Measurements from ENCODE around the gene EPHA8. TPM values are rescaled to one million over a fixed set of nuclear protein-coding genes. Genes with fewer than 3 reads are reported as not detected.

Gene EPHA8
- total and polyA plus RNA-seq, 2 of the 13 experiments (the other 11 are each of a cell fraction or from before 2014, with no cell fraction given), result not detected

DNA sequence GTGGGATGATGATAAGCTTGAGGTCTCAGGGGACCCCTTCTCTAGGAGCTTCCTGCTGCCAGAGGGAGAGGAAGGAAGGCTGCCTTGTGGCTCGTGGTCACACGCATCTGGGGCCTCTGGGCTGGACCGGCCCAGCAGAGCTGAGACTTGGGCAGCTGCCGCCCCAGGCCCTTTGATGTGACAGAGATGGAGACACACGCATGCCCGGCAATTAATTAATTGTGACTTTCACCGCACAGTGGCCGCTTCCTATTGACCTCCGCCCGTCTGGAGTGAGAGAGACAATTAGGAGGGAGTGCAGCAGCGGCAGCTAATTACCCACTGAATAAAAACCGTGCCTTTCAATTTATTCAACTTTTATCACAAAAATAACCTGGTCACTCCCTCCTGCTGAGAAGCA is 56.5 kb downstream of the EPHA8 start:
- Histone ChIP-seq H4K20me1 (ENCODE audit: insufficient read depth, low read length) (0 out of 2 replicates have a peak, but pooled peaks cover 6% of the 10 kb centered on the region), H3K4me1 (ENCODE audit: insufficient read depth, low read length) (no peaks in the 10 kb centered on the region), H3K79me2 (ENCODE audit: insufficient read depth, low read length) (no peaks in the 10 kb centered on the region), H3K4me2 (ENCODE audit: low read depth, low read length) (no peak overlapping the region), H3K36me3 (replicated peaks in 1 of 2; ENCODE audit: control insufficient read depth in 1 of 2, insufficient read depth in 2 of 2, low read length in 2 of 2) (no peaks in the 10 kb centered on the region), H3K9me3 (ENCODE audit: low read length) (no peaks in the 10 kb centered on the region), H3K9ac (ENCODE audit: insufficient read depth, low read depth, low read length) (no peak overlapping the region), H3K4me3 (replicated peaks in 1 of 3; ENCODE audit: insufficient read depth in 1 of 3, low read depth in 2 of 3, low read length in 3 of 3) (no peak overlapping the region), H2AFZ (ENCODE audit: low read length) (no peak overlapping the region), H3K27me3 (ENCODE audit: control insufficient read depth in 1 of 2, insufficient read depth in 2 of 2, low read length in 2 of 2) (peaks cover 6 to 50% of the 10 kb centered on the region in 2 experiments), H3K27ac (ENCODE audit: extremely low read length, insufficient read depth, low read length) (no peak overlapping the region)
- TF ChIP-seq ZFX (CRISPR knock-in tag; IDR thresholded peaks at IDR 0.05; ENCODE audit: low read depth) (no peak), HOXA7 (CRISPR knock-in tag; IDR thresholded peaks at IDR 0.05) (no peak), ZNF510 (CRISPR knock-in tag; IDR thresholded peaks at IDR 0.05; ENCODE audit: low read depth) (no peak), ARID2 (CRISPR knock-in tag; IDR thresholded peaks at IDR 0.05; ENCODE audit: borderline replicate concordance) (no peak)
- TF ChIP-seq, protein P1, sequence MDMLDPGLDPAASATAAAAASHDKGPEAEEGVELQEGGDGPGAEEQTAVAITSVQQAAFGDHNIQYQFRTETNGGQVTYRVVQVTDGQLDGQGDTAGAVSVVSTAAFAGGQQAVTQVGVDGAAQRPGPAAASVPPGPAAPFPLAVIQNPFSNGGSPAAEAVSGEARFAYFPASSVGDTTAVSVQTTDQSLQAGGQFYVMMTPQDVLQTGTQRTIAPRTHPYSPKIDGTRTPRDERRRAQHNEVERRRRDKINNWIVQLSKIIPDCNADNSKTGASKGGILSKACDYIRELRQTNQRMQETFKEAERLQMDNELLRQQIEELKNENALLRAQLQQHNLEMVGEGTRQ (IDR thresholded peaks at IDR 0.05; ENCODE audit: low read depth, low read length), result no peak
- TF ChIP-seq, protein P1 (CRISPR knock-in tag; IDR thresholded peaks at IDR 0.05; ENCODE audit: borderline replicate concordance), result no peak
- no peak for DNase-seq (ENCODE audit: low spot score)
- in situ Hi-C loops (cut with HindIII; ENCODE audit: extremely low pct_ligation_motif_present, low pct_unique_long_range_greater_than_20kb) (no loop called here), intact Hi-C loops (cut with micrococcal nuclease; ENCODE audit: unreplicated experiment) (no loop called here)
- no peak for FAIRE-seq
- 19% methylated on average over 12 of the region's 12 CpGs for WGBS (ENCODE audit: low lambda C conversion rate)
- no peak for ATAC-seq
- POLR2A ChIA-PET, result no interaction called here
- CTCF ChIA-PET (ENCODE audit: low intra/inter-chr PET ratio, low total read pairs), result no interaction called here
- BruUV-seq (replicated peaks), result no TSS peak

DNA sequence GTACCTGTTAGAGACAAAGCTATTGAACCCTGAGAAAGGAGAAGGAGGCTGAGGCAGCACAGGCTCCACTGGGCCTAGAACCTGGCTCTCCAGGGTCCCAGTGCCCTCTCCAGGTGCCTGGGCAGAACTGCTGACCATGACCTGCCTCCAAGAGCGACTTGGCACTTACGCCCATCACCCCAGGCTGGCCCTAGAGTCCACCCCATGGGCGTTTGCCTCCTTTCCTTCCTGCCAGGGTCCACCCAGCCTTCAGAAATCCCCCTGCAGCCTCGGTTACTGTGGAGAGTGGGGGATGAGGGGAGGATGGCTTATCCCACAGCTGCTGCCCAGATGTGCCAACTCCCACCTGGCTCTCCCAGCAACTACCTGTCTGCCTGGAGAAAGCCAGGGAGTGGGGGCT is 58.5 kb downstream of the EPHA8 start:
- intact Hi-C loops (cut with micrococcal nuclease; ENCODE audit: unreplicated experiment) (no loop called here), in situ Hi-C loops (cut with HindIII; ENCODE audit: extremely low pct_ligation_motif_present, low pct_unique_long_range_greater_than_20kb) (no loop called here)
- BruUV-seq (replicated peaks), result no TSS peak
- 0% methylated on average over 1 of the region's 4 CpGs for WGBS (ENCODE audit: low lambda C conversion rate)
- ATAC-seq, result no peak
- no peak overlapping the region for H3K4me3 ChIP-seq (replicated peaks in 1 of 3; ENCODE audit: insufficient read depth in 1 of 3, low read depth in 2 of 3, low read length in 3 of 3)
- 0 out of 2 replicates have a peak, but pooled peaks cover 6% of the 10 kb centered on the region for H4K20me1 ChIP-seq (ENCODE audit: insufficient read depth, low read length)
- no peak for DNase-seq (ENCODE audit: low spot score)
- no peaks in the 10 kb centered on the region for H3K79me2 ChIP-seq (ENCODE audit: insufficient read depth, low read length)
- FAIRE-seq, result no peak
- no peaks in the 10 kb centered on the region for H3K36me3 ChIP-seq (replicated peaks in 1 of 2; ENCODE audit: control insufficient read depth in 1 of 2, insufficient read depth in 2 of 2, low read length in 2 of 2)
- H3K9me3 ChIP-seq (ENCODE audit: low read length), result no peaks in the 10 kb centered on the region
- no peak overlapping the region for H3K27ac ChIP-seq (ENCODE audit: extremely low read length, insufficient read depth, low read length)
- CTCF ChIA-PET (ENCODE audit: low intra/inter-chr PET ratio, low total read pairs), result no interaction called here
- H3K27me3 ChIP-seq (ENCODE audit: control insufficient read depth in 1 of 2, insufficient read depth in 2 of 2, low read length in 2 of 2), result peaks cover 5 to 47% of the 10 kb centered on the region in 2 experiments
- no peak overlapping the region for H3K4me2 ChIP-seq (ENCODE audit: low read depth, low read length)
- POLR2A ChIA-PET, result no interaction called here
- H3K9ac ChIP-seq (ENCODE audit: insufficient read depth, low read depth, low read length), result no peak overlapping the region
- H3K4me1 ChIP-seq (ENCODE audit: insufficient read depth, low read length), result no peaks in the 10 kb centered on the region
- H2AFZ ChIP-seq (ENCODE audit: low read length), result no peak overlapping the region
- TF ChIP-seq ZNF263 (CRISPR knock-in tag; IDR thresholded peaks at IDR 0.05) (no peak), ZNF672 (CRISPR knock-in tag; IDR thresholded peaks at IDR 0.05) (no peak), HNRNPLL (IDR thresholded peaks at IDR 0.05; ENCODE audit: low read depth, low read length, poor library complexity, severe bottlenecking) (no peak), ISX (CRISPR knock-in tag; conservative IDR thresholded peaks at IDR 0.05) (no peak), ZNF768 (CRISPR knock-in tag; IDR thresholded peaks at IDR 0.05) (no peak)
- TF ChIP-seq, protein P2, sequence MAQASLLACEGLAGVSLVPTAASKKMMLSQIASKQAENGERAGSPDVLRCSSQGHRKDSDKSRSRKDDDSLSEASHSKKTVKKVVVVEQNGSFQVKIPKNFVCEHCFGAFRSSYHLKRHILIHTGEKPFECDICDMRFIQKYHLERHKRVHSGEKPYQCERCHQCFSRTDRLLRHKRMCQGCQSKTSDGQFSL (CRISPR knock-in tag; IDR thresholded peaks at IDR 0.05), result no peak
